ENCODE results near the gene RBX1. TPM values are rescaled to one million over a fixed set of nuclear protein-coding genes. Genes with fewer than 3 reads are reported as not detected.
"Not testable (repeated sequence)": the region's sequence is repeated elsewhere in the genome, so short reads cannot be mapped to it uniquely, and the experiment has no call there.

Gene RBX1
- 83.1 and 83.4 TPM in 2 replicates for total RNA-seq

GRCh38 chr22:40950962-40951794 is at the start of gene RBX1:
RBX1 (plus strand) TSS chr22:40951378; CDS start chr22:40951399, 21 bp downstream.
- intact Hi-C loops (cut with micrococcal nuclease), result loop anchor here (1.0 to 5.0 kb wide), 17 partner anchors 29 to 1632 kb away; partner anchors contain the start of genes ACO2, ATF4, DESI1 and L3MBTL2

- intact Hi-C loops (cut with micrococcal nuclease), result no loop called here
These were observed 47.1 kb upstream of the RBX1 start for GRCh38 chr22:40904101-40904500.

DNA sequence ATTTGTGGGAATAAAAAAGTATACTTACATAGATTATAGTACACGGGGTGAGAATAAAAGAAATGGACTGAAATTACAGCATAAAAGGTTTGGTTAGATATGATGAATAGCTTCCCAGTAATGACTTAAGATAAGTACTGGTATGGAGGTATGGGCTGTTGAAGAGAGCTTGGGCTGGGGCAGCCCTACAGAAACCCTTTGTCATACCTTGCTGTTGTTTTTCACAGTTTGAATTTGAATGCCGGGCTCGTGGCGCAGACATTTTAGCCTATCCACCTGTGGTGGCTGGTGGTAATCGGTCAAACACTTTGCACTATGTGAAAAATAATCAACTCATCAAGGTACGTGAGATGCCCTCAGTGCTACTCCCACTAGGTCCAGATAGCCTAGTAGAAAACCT is 42.3 kb upstream of the RBX1 start:
- intact Hi-C loops (cut with micrococcal nuclease), result no loop called here

DNA sequence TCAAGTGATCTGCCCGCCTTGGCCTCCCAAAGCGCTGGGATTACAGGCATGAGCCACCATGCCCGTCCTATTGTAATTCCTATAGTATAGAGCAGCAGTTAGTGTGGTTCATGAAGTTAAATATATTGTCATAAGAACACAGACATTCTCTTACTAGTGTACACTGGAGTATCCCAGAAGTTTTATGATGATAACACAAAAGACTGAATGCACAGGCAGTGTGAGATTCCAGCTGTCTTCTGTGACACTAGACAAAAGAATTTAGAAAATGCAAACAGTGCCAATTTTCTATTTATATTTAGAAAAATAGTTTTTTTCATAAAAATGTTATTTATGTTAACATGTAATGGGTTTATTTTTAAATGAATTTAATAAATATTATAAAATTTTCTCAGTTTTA is 39.4 kb upstream of the RBX1 start:
- intact Hi-C loops (cut with micrococcal nuclease), result no loop called here

DNA sequence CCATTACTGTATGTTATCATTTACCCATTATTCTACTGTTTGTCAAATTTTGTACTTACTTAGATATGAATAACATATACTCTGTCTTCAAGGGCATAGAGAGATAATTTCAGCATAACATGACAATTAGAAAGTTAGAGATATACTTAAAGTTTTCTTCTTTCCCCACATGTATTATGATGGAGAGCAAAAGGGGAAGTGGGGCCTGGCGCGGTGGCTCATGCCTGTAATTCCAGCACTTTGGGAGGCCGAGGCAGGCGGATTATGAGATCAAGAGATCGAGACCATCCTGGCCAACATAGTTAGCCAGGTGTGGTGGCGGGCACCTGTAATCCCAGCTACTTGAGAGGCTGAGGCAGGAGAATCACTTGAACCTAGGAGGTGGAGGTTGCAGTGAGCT is 38.2 kb upstream of the RBX1 start:
- intact Hi-C loops (cut with micrococcal nuclease), result not testable (repeated sequence)

DNA sequence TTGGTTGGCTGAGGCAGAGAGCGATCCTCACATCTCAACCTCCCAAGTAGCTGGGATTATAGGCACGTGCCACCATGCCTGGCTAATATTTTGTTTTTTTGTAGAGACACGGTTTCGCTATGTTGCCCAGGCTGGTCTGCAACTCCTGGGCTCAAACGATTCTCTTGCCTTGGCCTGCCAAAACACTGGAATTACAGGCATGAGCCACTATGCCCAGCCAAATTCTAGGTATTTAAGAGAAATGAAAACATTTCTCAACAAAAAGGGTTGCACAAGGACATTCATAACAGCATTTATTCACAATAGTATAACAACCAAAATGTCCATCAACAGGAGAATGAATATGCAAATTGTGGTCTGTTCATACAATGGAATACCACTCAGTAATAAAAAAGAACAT is 31.7 kb upstream of the RBX1 start:
- intact Hi-C loops (cut with micrococcal nuclease), result no loop called here

DNA sequence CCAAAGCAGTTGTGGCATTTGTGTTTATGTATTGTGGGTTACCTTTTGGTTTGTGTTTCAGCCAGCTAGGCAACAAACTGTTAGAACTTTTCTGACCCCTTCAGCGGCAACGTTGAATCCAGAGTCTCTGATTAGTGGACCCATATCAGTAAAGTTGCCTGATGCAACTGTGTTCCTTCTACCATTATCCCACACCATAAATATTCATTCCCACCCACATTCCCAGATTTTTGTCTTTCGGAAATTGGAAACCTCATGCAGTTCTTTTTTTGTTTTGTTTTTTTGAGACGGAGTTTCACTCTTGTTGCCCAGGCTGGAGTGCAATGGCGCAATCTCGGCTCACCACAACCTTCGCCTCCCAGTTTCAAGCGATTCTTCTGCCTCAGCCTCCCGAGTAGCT is 30.7 kb upstream of the RBX1 start:
- intact Hi-C loops (cut with micrococcal nuclease), result loop anchor here (5.0 kb wide), 1 partner anchor 212 kb away; no protein-coding TSS in a partner anchor

- intact Hi-C loops (cut with micrococcal nuclease), result loop anchor here (1.0 to 5.0 kb wide), 4 partner anchors 29 to 315 kb away; partner anchors contain the start of gene RBX1
These were observed 28.5 kb upstream of the RBX1 start for GRCh38 chr22:40922484-40923303.

DNA sequence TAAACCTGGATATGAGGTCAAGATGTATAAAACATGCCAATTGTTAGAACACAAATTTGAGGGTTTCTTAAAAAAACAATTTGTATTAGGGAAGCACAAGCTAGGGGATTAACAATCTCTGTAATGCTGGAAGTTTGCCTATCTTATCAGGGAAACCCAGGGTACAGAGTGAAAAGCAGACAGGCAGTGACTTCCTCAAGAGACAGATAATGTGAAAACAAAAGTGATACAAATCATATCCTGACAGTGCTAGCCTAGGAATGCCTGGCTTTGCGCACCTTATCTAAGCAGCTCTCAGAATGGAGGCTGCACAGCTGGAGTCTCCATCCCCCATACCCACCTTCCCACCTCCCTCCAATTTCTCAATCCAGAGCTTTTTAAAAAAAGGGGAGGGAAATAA is 22.5 kb upstream of the RBX1 start:
- intact Hi-C loops (cut with micrococcal nuclease), result no loop called here

GRCh38 chr22:40932396-40932795 is 18.8 kb upstream of the RBX1 start:
- intact Hi-C loops (cut with micrococcal nuclease), result no loop called here

DNA sequence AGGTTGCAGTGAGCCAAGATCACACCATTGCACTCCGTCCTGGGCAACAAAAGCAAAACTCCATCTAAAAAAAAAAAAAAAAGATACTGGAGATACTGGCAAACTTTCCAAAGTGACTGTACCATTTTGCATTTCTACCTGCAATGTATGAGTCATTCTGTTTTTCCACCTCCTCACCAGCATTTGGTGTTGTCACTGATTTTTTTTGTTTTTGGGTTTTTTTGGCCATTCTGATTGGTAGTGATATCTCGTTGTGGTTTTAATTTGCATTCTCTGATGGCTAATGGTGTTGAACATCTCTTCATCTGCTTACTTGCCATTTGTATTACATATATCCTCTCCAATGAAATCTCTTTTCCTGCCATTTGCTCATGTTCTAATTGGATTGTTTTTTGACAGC is 12.0 kb upstream of the RBX1 start:
- intact Hi-C loops (cut with micrococcal nuclease), result no loop called here

DNA sequence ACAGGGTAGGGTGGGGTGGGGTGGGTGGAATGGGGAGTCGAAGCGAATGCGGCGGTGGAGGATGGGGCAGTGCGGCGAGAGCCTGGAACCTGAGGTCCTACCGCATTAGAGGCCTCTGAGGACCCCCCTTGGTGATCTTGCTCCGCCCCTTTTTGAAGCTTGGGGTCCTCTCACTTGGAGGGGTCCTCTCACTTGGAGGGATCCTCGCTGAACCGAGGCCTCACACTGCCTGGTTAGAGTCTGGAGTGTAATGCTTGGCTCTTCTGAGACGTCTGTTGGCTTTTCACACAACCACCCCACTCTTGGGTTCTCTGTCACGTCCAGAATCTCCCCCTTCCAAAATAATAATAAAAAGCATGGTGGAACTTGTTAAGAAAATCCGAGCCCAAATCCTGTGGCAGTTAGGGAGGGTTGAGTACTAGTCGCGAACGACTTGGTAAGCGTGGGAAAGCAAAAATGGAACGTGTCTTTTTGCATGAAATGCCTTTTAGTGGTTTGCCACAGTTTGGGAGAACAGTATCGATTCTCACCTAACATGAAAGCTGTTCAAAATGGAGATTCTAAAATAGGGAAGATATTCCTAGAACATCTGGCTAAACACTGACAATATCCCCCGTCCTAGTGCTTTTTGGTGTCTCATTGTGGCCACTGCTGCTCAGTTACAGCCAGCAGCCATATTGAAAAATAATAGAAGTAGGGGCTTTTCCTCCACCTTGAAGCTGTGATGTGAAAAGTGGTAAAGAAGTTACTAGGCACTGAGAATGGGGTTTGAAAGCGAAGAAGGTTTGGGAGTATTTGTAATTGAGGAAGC is 822 bp downstream of the RBX1 start:
- intact Hi-C loops (cut with micrococcal nuclease), result loop anchor here (1.0 to 5.0 kb wide), 17 partner anchors 30 to 1633 kb away; partner anchors contain the start of genes ACO2, ATF4, DESI1 and L3MBTL2

GRCh38 chr22:40953471-40953870 is 2.3 kb downstream of the RBX1 start:
- intact Hi-C loops (cut with micrococcal nuclease), result loop anchor here (5.0 kb wide), 2 partner anchors 271 to 494 kb away; partner anchors contain the start of gene TOB2

GRCh38 chr22:40954113-40954512 is 2.9 kb downstream of the RBX1 start:
- intact Hi-C loops (cut with micrococcal nuclease), result loop anchor here (5.0 kb wide), 2 partner anchors 272 to 493 kb away; partner anchors contain the start of gene TOB2

- intact Hi-C loops (cut with micrococcal nuclease), result no loop called here
These were observed 4.4 kb downstream of the RBX1 start for GRCh38 chr22:40955571-40955970.

DNA sequence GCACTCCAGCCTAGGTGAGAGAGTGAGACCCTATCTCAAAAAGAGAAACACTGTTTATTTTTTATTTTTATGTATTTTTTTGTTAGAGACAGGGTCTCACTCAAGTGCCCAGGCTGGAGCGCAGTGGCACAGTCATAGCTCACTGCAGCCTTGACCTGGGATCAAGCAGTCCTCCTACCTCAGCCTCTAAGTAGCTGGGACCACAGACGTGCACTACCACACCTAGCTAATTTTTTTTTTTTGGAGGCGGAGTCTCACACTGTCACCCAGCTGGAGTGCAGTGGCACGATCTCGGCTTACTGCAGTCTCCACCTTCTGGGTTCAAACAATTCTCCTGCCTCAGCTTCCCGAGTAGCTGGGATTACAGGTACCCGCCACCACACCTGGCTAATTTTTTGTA is 6.4 kb downstream of the RBX1 start:
- intact Hi-C loops (cut with micrococcal nuclease), result no loop called here

DNA sequence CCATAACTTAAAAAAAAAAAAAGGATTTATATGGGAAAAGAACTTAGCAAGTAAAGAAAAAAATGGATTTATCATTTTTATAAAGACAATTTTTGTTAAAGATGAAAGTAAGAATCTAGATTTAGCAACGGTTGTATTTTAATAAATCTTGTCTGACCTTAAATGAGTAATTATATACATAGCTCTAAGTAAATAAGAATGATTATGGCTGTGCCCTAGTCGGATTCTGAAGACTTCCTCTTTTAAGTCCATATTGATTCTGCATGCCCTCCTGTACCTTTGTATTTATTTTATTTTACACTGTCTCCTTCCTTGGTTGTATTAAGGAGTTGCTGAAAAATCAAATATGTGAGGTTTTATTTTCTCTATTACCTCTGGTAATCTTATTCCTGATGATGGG is 7.1 kb downstream of the RBX1 start:
- intact Hi-C loops (cut with micrococcal nuclease), result no loop called here

DNA sequence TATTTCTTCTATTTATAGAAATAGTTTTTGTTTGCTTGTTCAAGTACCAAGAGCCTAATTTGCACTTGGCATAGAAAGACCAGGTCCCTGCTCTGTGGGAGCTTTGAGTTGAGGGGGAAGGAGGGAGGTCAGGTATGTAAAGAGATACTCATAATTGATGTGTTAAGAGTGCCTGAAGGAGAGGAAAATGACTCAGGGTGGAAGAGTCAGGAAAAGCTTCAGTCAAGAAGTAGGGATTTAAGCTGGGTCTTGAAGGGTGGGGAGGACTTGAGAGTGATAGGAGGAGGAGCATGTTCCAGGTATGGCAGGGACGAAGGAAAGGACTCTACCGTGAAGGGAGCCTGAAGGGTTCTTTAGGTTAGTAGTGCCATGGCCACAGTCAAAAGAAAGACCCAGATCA is 9.0 kb downstream of the RBX1 start:
- intact Hi-C loops (cut with micrococcal nuclease), result no loop called here

GRCh38 chr22:40965936-40966725 is 15.0 kb downstream of the RBX1 start:
- intact Hi-C loops (cut with micrococcal nuclease), result no loop called here

GRCh38 chr22:40966726-40967085 is 15.5 kb downstream of the RBX1 start:
- intact Hi-C loops (cut with micrococcal nuclease), result no loop called here
